Measurements from ENCODE around the gene PTPRG.

- TF ChIP-seq CTCF (IDR thresholded peaks at IDR 0.05; ENCODE audit: poor library complexity), result no peak
- no peak for TF ChIP-seq EZH2 (IDR thresholded peaks at IDR 0.05; ENCODE audit: borderline replicate concordance)
- TF ChIP-seq EZH2phosphoT487 (IDR thresholded peaks at IDR 0.05; ENCODE audit: low read depth, severe bottlenecking, unreplicated experiment), result no peak
Observed at GRCh38 chr3:62199126-62199525, 637.8 kb downstream of the PTPRG start.
